K562 (cell line): ENCODE measurements around the gene OSBP2. TPM values are rescaled to one million over a fixed set of nuclear protein-coding genes. Genes with fewer than 3 reads are reported as not detected.
A peak's percentile ranks its signal among the peaks of the same experiment; 100 is the strongest.

Experiments
- CREB1 ChIP-seq, 2 experiments: sonication (generic) in 1 of 2; formaldehyde crosslinking in 1 of 2; IDR thresholded peaks; 2 replicates each; pipeline versions ENCODE4 v1.6.1 to v1.8.0; 2012 to 2022; ENCODE audit warnings: inconsistent platforms in 1 of 2, mild to moderate bottlenecking in 1 of 2, missing genetic modification reagents in 1 of 2, moderate library complexity in 1 of 2
- CXXC5 ChIP-seq: fragments of 250-450 bp; sonication (Bioruptor Pico); IDR thresholded peaks from 2 replicates; pipeline ENCODE4 v1.8.0; 2022; ENCODE audit warnings: inconsistent platforms, mild to moderate bottlenecking, moderate library complexity
- FOS ChIP-seq: IDR thresholded peaks from 3 replicates; pipeline ENCODE4 v1.6.1; 2011; ENCODE audit not compliant: insufficient read length; ENCODE audit errors: extremely low read depth
- MTA3 ChIP-seq: fragments of 450-650 bp; formaldehyde crosslinking; IDR thresholded peaks from 2 replicates; pipeline ENCODE4 v1.6.1; 2017; ENCODE audit warnings: mild to moderate bottlenecking, borderline replicate concordance
- PCBP2 ChIP-seq: fragments of 200-400 bp; formaldehyde crosslinking; IDR thresholded peaks from 2 replicates; pipeline ENCODE4 v1.6.1; 2018; ENCODE audit warnings: low read length, low read depth, mild to moderate bottlenecking, moderate library complexity; ENCODE audit not compliant: poor library complexity, severe bottlenecking
- PHB2 ChIP-seq: fragments of 450-650 bp; IDR thresholded peaks from 2 replicates; pipeline ENCODE4 v1.6.1; 2017; ENCODE audit warnings: low read depth
- POLR2B ChIP-seq: fragments of 450-650 bp; IDR thresholded peaks from 2 replicates; pipeline ENCODE4 v1.6.1; 2018; ENCODE audit warnings: low read depth; ENCODE audit not compliant: partially characterized antibody
- RBM22 ChIP-seq: fragments of 200-400 bp; formaldehyde crosslinking; IDR thresholded peaks from 2 replicates; pipeline ENCODE4 v1.6.1; 2018; ENCODE audit warnings: low read length, low read depth; ENCODE audit not compliant: poor library complexity, severe bottlenecking
- SIN3A ChIP-seq, 2 experiments: fragments of 150-350 bp in 1 of 2; IDR thresholded peaks; 2 replicates each; pipeline ENCODE4 v1.6.1; 2011 to 2016; ENCODE audit warnings: borderline replicate concordance in 2 of 2, low read depth in 2 of 2, low read length in 2 of 2, mild to moderate bottlenecking in 2 of 2, moderate library complexity in 2 of 2; ENCODE audit not compliant: control insufficient read depth in 1 of 2
- SMARCA5 ChIP-seq: fragments of 450-650 bp; IDR thresholded peaks from 2 replicates; pipeline ENCODE4 v1.6.1; 2016
- ZBTB49 ChIP-seq: sonication (generic); formaldehyde crosslinking; IDR thresholded peaks from 2 replicates; pipeline ENCODE4 v1.8.0; 2022; ENCODE audit warnings: missing genetic modification reagents, mild to moderate bottlenecking, borderline replicate concordance
- ZBTB7A ChIP-seq: IDR thresholded peaks from 2 replicates; pipeline ENCODE4 v1.6.1; 2011; ENCODE audit warnings: low read depth, mild to moderate bottlenecking, low read length, moderate library complexity, borderline replicate concordance; ENCODE audit not compliant: control insufficient read depth
- polyA plus RNA-seq, 8 experiments: library from polyadenylated mRNA; depleted of rRNA in 4 of 8; stranded (reverse) in 5 of 8; unstranded in 3 of 8; fragments of >200 nt; fragmentation: Nextera tagmentation in 2 of 8; fragmentation: Illumina TruSeq in 1 of 8; extraction: Ambion mirVana in 2 of 8; extraction: Trizol in 1 of 8; gene quantifications; 2 replicates each; pipeline versions ENCODE4 v1.2.1 to v1.2.3, GENCODE V29; 2011 to 2014; ENCODE audit warnings: inconsistent platforms in 1 of 8, missing spikeins in 1 of 8
- total RNA-seq, 7 experiments: library from RNA; depleted of rRNA in 6 of 7; stranded (reverse); fragments of >200 nt in 6 of 7; fragmentation: Illumina TruSeq in 2 of 7; extraction: Trizol in 2 of 7; gene quantifications; 2 replicates each; pipeline versions ENCODE4 v1.2.1 to v1.2.3, GENCODE V29; 2011 to 2021; ENCODE audit warnings: low replicate concordance in 1 of 7
- TF ChIP-seq, protein P1 (sequence below): fragments of 450-650 bp; IDR thresholded peaks from one replicate; pipeline ENCODE4 v1.6.1; 2018; ENCODE audit warnings: mild to moderate bottlenecking, moderate library complexity; ENCODE audit not compliant: partially characterized antibody
- TF ChIP-seq, protein P2 (sequence below): sonication (generic); formaldehyde crosslinking; IDR thresholded peaks from 2 replicates; pipeline ENCODE4 v1.8.1; 2022; ENCODE audit warnings: missing genetic modification reagents

Gene OSBP2
- total and polyA plus RNA-seq, 9 of the 15 experiments (the other 6 are each of a cell fraction or from before 2014, with no cell fraction given): 0.52 to 29.5 (median 21.6) TPM

DNA sequence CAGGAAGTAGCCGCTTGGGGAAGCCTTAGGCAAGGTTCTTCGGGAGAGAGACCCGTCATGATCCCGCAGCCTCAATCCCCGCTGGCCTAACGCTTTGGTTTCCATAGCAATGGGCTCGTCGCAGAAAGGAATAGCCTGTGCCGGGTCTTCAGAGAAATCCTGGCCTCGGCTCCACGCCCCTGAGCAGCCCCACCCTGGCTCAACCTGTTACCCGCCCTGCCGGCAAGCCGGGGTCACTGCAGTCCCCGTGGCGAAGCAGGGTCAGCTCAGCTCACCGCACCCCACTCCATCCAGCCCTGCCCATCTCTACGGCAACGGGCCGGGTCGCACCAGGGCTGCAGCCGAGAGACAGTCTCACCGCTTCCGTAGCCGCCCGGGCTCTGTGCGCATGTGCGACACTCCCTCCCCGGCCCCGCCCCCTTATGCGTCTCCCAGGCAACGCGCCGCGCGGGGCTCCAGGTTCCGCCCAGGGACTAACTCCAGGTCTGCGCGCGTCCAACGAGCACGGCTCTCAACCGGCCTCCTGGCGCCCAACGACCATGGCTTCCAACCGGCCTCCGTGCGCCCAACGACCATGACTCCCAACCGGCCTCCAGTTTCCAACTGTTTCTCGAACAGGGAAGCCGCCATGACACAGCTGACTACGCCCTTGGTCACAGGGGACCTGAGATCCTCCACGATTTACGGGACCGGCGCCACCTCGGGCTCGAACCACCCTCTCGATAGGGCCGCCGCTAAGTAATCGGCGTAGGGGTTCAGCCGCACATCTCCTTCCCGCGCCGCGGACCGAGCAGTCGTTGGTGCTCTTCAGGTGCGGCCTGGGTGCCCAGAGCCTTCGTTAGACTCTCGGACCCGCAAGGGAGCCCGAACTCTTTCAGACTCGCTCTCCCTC, 26.9 kb upstream of the OSBP2 start, which contains the start of gene DUSP18 (continued):
- TF ChIP-seq, protein P1, sequence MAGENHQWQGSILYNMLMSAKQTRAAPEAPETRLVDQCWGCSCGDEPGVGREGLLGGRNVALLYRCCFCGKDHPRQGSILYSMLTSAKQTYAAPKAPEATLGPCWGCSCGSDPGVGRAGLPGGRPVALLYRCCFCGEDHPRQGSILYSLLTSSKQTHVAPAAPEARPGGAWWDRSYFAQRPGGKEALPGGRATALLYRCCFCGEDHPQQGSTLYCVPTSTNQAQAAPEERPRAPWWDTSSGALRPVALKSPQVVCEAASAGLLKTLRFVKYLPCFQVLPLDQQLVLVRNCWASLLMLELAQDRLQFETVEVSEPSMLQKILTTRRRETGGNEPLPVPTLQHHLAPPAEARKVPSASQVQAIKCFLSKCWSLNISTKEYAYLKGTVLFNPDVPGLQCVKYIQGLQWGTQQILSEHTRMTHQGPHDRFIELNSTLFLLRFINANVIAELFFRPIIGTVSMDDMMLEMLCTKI: no peak
- TF ChIP-seq MTA3 (0 out of 2 replicates have a peak, but pooled peaks have one; percentile 43), RBM22 (peak; percentile 82), SMARCA5 (no peak), POLR2B (peak; percentile 41), FOS (no peak), PCBP2 (no peak), ZBTB49 (CRISPR knock-in tag) (no peak; the same call in 1 of the 2 replicates), CREB1 (IDR thresholded peaks at IDR 0.05) (no peak), CREB1 (CRISPR knock-in tag; IDR thresholded peaks at IDR 0.05) (peak; percentile 52; the same call in 1 of the 2 replicates), PHB2 (no peak), SIN3A (IDR thresholded peaks at IDR 0.05; ENCODE audit: borderline replicate concordance in 2 of 2, control insufficient read depth in 1 of 2, low read depth in 2 of 2, low read length in 2 of 2) (peak in 1 of 2 experiments; percentile 48; a peak in 1 of 4 replicates), CXXC5 (CRISPR knock-in tag) (peak; percentile 87), ZBTB7A (peak; percentile 67; the same call in 1 of the 2 replicates)
- TF ChIP-seq, protein P2, sequence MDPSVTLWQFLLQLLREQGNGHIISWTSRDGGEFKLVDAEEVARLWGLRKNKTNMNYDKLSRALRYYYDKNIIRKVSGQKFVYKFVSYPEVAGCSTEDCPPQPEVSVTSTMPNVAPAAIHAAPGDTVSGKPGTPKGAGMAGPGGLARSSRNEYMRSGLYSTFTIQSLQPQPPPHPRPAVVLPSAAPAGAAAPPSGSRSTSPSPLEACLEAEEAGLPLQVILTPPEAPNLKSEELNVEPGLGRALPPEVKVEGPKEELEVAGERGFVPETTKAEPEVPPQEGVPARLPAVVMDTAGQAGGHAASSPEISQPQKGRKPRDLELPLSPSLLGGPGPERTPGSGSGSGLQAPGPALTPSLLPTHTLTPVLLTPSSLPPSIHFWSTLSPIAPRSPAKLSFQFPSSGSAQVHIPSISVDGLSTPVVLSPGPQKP (CRISPR knock-in tag): no peak
